MCF 10A (cell line): ENCODE results near the gene GOLIM4. TPM values are rescaled to one million over a fixed set of nuclear protein-coding genes. Genes with fewer than 3 reads are reported as not detected.

Source experiments
- BruUV-seq: library from RNA; stranded (reverse); fragments of 400-500 nt; replicated peaks from 2 replicates; lab custom pipeline; 2021; lab: Mats Ljungman, UMichigan
- CTCF ChIA-PET: fragments of 300-600 bp; sonication (Branson Sonifier 250); formaldehyde crosslinking; extraction: SDS; loops from one replicate; lab custom pipeline; 2021; ENCODE audit warnings: antibody characterized with exemption, inconsistent platforms; lab: Yijun Ruan, JAX
- POLR2A ChIA-PET: fragments of 300-600, 350-650 bp; sonication (Branson Sonifier 250); formaldehyde crosslinking; extraction: SDS; loops from one replicate; lab custom pipeline; 2020; ENCODE audit warnings: antibody characterized with exemption, inconsistent platforms; lab: Yijun Ruan, JAX
- DNase-seq: peaks from one replicate; pipeline ENCODE4 v3.0.0-alpha.2; 2018; ENCODE audit not compliant: unreplicated experiment
- H3K27ac Mint-ChIP-seq: one replicate; pipeline ENCODE4 v1.8.0; 2022; ENCODE audit warnings: mild to moderate bottlenecking, low read depth, mixed read lengths; ENCODE audit not compliant: unreplicated experiment
- H3K27me3 Mint-ChIP-seq: one replicate; pipeline ENCODE4 v1.8.0; 2022; ENCODE audit warnings: mixed read lengths; ENCODE audit not compliant: insufficient read depth, unreplicated experiment
- H3K36me3 Mint-ChIP-seq: one replicate; pipeline ENCODE4 v1.8.0; 2022; ENCODE audit warnings: mild to moderate bottlenecking, moderate library complexity, mixed read lengths; ENCODE audit not compliant: insufficient read depth, unreplicated experiment
- H3K4me1 Mint-ChIP-seq: one replicate; pipeline ENCODE4 v1.8.0; 2022; ENCODE audit warnings: mixed read lengths; ENCODE audit not compliant: insufficient read depth, unreplicated experiment
- H3K4me3 Mint-ChIP-seq: one replicate; pipeline ENCODE4 v1.8.0; 2022; ENCODE audit warnings: mild to moderate bottlenecking, moderate library complexity, mixed read lengths; ENCODE audit not compliant: unreplicated experiment
- H3K9me3 Mint-ChIP-seq: one replicate; pipeline ENCODE4 v1.8.0; 2022; ENCODE audit warnings: mixed read lengths; ENCODE audit not compliant: unreplicated experiment
- CTCF ChIP-seq: fragments of 200-600 bp; IDR thresholded peaks from one replicate; pipeline ENCODE4 v1.8.0; 2022; ENCODE audit warnings: antibody characterized with exemption, mild to moderate bottlenecking; ENCODE audit not compliant: unreplicated experiment
- intact Hi-C: fragments of 100-400 bp; cut with micrococcal nuclease; formaldehyde crosslinking; loops from 2 replicates; pipeline ENCODE4 v1.14.1; 2022
- total RNA-seq: library from RNA; stranded (reverse); gene quantifications from 2 replicates; pipeline ENCODE4 v1.2.3, GENCODE V29; 2022

GOLIM4 gene
- total RNA-seq, 1 experiment from 2014 or later: 25.8 TPM

- Mint-ChIP-seq H3K27ac (no peak overlapping the region), H3K4me1 (no peaks in the 10 kb centered on the region), H3K36me3 (no peaks in the 10 kb centered on the region), H3K4me3 (no peak overlapping the region), H3K9me3 (no peaks in the 10 kb centered on the region), H3K27me3 (peaks cover 26% of the 10 kb centered on the region)
- ChIA-PET POLR2A (no interaction called here), CTCF (interaction anchor here (0.6 to 0.7 kb wide), 2 partner anchors 64 to 76 kb away, joined by 3 read pairs; no protein-coding TSS in a partner anchor)
- BruUV-seq: no TSS peak
- DNase-seq: no peak
- intact Hi-C loops: no loop called here
- no peak for TF ChIP-seq CTCF
Measured at GRCh38 chr3:167967257-167968036, 128.3 kb downstream of the GOLIM4 start.
